SK-N-SH treated with all-trans-retinoic acid at 6 μM for 48 hours (cell line): ENCODE results near the gene HELZ2.

Experiments used
- ATAC-seq: fragments of 200-7000 bp; cut with Tn5 transposase; 3 replicates; pipeline ENCODE4 v1.9.1; 2020; ENCODE audit warnings: mild to moderate bottlenecking, moderate library complexity
- BACH2 ChIP-seq: fragments of 250-450 bp; sonication (Bioruptor Pico); IDR thresholded peaks from 2 replicates; pipeline ENCODE4 v1.9.0; 2021; ENCODE audit warnings: mild to moderate bottlenecking, borderline replicate concordance
- CREB5 ChIP-seq: fragments of 250-450 bp; sonication (Bioruptor Pico); IDR thresholded peaks from 2 replicates; pipeline ENCODE4 v1.5.1; 2020; ENCODE audit warnings: low read depth, mild to moderate bottlenecking, moderate library complexity
- CSDC2 ChIP-seq: fragments of 250-450 bp; sonication (Bioruptor Pico); IDR thresholded peaks from 2 replicates; pipeline ENCODE4 v1.5.0; 2020; ENCODE audit warnings: mild to moderate bottlenecking, moderate library complexity
- CSRNP3 ChIP-seq: fragments of 250-450 bp; sonication (Bioruptor Pico); IDR thresholded peaks from 2 replicates; pipeline ENCODE4 v1.5.1; 2021; ENCODE audit warnings: mild to moderate bottlenecking, moderate library complexity
- ESRRG ChIP-seq: fragments of 250-450 bp; sonication (Bioruptor Pico); IDR thresholded peaks from 2 replicates; pipeline ENCODE4 v1.6.1; 2021; ENCODE audit warnings: mild to moderate bottlenecking
- GLIS3 ChIP-seq: fragments of 250-450 bp; sonication (Bioruptor Pico); IDR thresholded peaks from 2 replicates; pipeline ENCODE4 v1.5.0; 2020; ENCODE audit warnings: mild to moderate bottlenecking, moderate library complexity
- ISL1 ChIP-seq: fragments of 250-450 bp; sonication (Bioruptor Pico); IDR thresholded peaks from 2 replicates; pipeline ENCODE4 v2.1.2; 2022; ENCODE audit warnings: mild to moderate bottlenecking, moderate library complexity
- POU6F1 ChIP-seq: fragments of 250-450 bp; sonication (Bioruptor Pico); IDR thresholded peaks from 2 replicates; pipeline ENCODE4 v1.8.0; 2021; ENCODE audit warnings: low read depth, mild to moderate bottlenecking, moderate library complexity, borderline replicate concordance
- PPARA ChIP-seq: fragments of 250-450 bp; sonication (Bioruptor Pico); IDR thresholded peaks from 2 replicates; pipeline ENCODE4 v1.5.0; 2020; ENCODE audit warnings: mild to moderate bottlenecking, borderline replicate concordance
- RARB ChIP-seq: fragments of 250-450 bp; sonication (Bioruptor Pico); IDR thresholded peaks from 2 replicates; pipeline ENCODE4 v1.8.0; 2021; ENCODE audit warnings: mild to moderate bottlenecking, moderate library complexity
- SNAI2 ChIP-seq: fragments of 250-450 bp; sonication (Bioruptor Pico); IDR thresholded peaks from 2 replicates; pipeline ENCODE4 v1.5.0; 2020; ENCODE audit warnings: mild to moderate bottlenecking, moderate library complexity
- TCF4 ChIP-seq: fragments of 250-450 bp; sonication (Bioruptor Pico); IDR thresholded peaks from 2 replicates; pipeline ENCODE4 v1.8.0; 2021; ENCODE audit warnings: mild to moderate bottlenecking, moderate library complexity, borderline replicate concordance
- TOX ChIP-seq: fragments of 250-450 bp; sonication (Bioruptor Pico); IDR thresholded peaks from 2 replicates; pipeline ENCODE4 v1.8.0; 2021; ENCODE audit warnings: mild to moderate bottlenecking, moderate library complexity, borderline replicate concordance
- TSHZ2 ChIP-seq: fragments of 250-450 bp; sonication (Bioruptor Pico); IDR thresholded peaks from 2 replicates; pipeline ENCODE4 v1.5.0; 2020; ENCODE audit warnings: mild to moderate bottlenecking, moderate library complexity
- ZC3H10 ChIP-seq: fragments of 250-450 bp; sonication (Bioruptor Pico); IDR thresholded peaks from 2 replicates; pipeline ENCODE4 v1.5.1; 2021; ENCODE audit warnings: mild to moderate bottlenecking, moderate library complexity
- ZFP3 ChIP-seq: fragments of 250-450 bp; sonication (Bioruptor Pico); IDR thresholded peaks from 2 replicates; pipeline ENCODE4 v1.5.0; 2020; ENCODE audit warnings: mild to moderate bottlenecking, moderate library complexity
- ZFP30 ChIP-seq: fragments of 450-650 bp; formaldehyde crosslinking; IDR thresholded peaks from 2 replicates; pipeline ENCODE4 v1.5.0; 2022; ENCODE audit warnings: mild to moderate bottlenecking, moderate library complexity
- ZNF565 ChIP-seq: fragments of 450-650 bp; formaldehyde crosslinking; conservative IDR thresholded peaks from 2 replicates; pipeline ENCODE4 v1.5.0; 2020; ENCODE audit warnings: low read depth, mild to moderate bottlenecking, moderate library complexity
- ZNF70 ChIP-seq: fragments of 450-650 bp; formaldehyde crosslinking; IDR thresholded peaks from 2 replicates; pipeline ENCODE4 v1.5.0; 2020; ENCODE audit warnings: mild to moderate bottlenecking, moderate library complexity
- ZNF8 ChIP-seq: fragments of 450-650 bp; formaldehyde crosslinking; IDR thresholded peaks from 2 replicates; pipeline ENCODE4 v1.5.0; 2020; ENCODE audit warnings: mild to moderate bottlenecking, moderate library complexity

The HELZ2 gene

GRCh38 chr20:63556873-63557478 is 17.1 kb downstream of the HELZ2 start (continued):
- no peak for TF ChIP-seq POU6F1 (CRISPR knock-in tag)
- no peak for TF ChIP-seq ZFP30
- TF ChIP-seq CSRNP3 (CRISPR knock-in tag): no peak
- no peak for TF ChIP-seq BACH2 (CRISPR knock-in tag)
- no peak for TF ChIP-seq TOX (CRISPR knock-in tag)
- no peak for TF ChIP-seq ESRRG (CRISPR knock-in tag)
- no peak for TF ChIP-seq TCF4 (CRISPR knock-in tag)
- TF ChIP-seq GLIS3 (CRISPR knock-in tag): no peak
- TF ChIP-seq ISL1: no peak
- no peak for TF ChIP-seq ZNF70 (CRISPR knock-in tag)

- no peak for TF ChIP-seq TSHZ2 (CRISPR knock-in tag)
- TF ChIP-seq PPARA: no peak
- no peak for TF ChIP-seq ZC3H10
- no peak for TF ChIP-seq ZNF70 (CRISPR knock-in tag)
- no peak for TF ChIP-seq CSDC2 (CRISPR knock-in tag)
- ATAC-seq: no peak
These were observed 18.2 kb downstream of the HELZ2 start for GRCh38 chr20:63555661-63556381.

GRCh38 chr20:63554361-63555278 is 19.4 kb downstream of the HELZ2 start:
- ATAC-seq: peak; percentile 2; the same call in 1 of the 3 replicates
- TF ChIP-seq GLIS3 (CRISPR knock-in tag) (no peak), BACH2 (CRISPR knock-in tag) (no peak), RARB (CRISPR knock-in tag) (no peak), TOX (CRISPR knock-in tag) (no peak), CREB5 (CRISPR knock-in tag) (no peak), ZC3H10 (no peak), ZNF8 (no peak)

GRCh38 chr20:63553933-63554290 is 20.1 kb downstream of the HELZ2 start, which contains the start of gene FNDC11:
Gene FNDC11, plus strand, starts transcription at chr20:63554159. Its CDS starts 1,505 bp downstream, at chr20:63555664.
- peak; percentile 71 for ATAC-seq
- TF ChIP-seq RARB (CRISPR knock-in tag) (no peak), GLIS3 (CRISPR knock-in tag) (no peak), ZFP30 (no peak), BACH2 (CRISPR knock-in tag) (no peak), CSDC2 (CRISPR knock-in tag) (no peak), ZNF8 (no peak), TSHZ2 (CRISPR knock-in tag) (no peak), ESRRG (CRISPR knock-in tag) (no peak), ZNF70 (CRISPR knock-in tag) (no peak), SNAI2 (no peak), CREB5 (CRISPR knock-in tag) (no peak), ZFP3 (no peak), TOX (CRISPR knock-in tag) (no peak), ZNF565 (CRISPR knock-in tag) (no peak)
